K562 treated with DMSO at 1 percent for 12 hours (cell line): ENCODE measurements around the gene STING1. TPM values are rescaled to one million over a fixed set of nuclear protein-coding genes. Genes with fewer than 3 reads are reported as not detected.

Source experiments
- total RNA-seq: library from RNA; unstranded; fragments of 300-600 nt; gene quantifications from 2 replicates; pipeline ENCODE4 v1.2.3, GENCODE V29; 2022; ENCODE audit not compliant: insufficient read depth

The STING1 gene
- 62.4 and 97.5 TPM in 2 replicates for total RNA-seq

DNA sequence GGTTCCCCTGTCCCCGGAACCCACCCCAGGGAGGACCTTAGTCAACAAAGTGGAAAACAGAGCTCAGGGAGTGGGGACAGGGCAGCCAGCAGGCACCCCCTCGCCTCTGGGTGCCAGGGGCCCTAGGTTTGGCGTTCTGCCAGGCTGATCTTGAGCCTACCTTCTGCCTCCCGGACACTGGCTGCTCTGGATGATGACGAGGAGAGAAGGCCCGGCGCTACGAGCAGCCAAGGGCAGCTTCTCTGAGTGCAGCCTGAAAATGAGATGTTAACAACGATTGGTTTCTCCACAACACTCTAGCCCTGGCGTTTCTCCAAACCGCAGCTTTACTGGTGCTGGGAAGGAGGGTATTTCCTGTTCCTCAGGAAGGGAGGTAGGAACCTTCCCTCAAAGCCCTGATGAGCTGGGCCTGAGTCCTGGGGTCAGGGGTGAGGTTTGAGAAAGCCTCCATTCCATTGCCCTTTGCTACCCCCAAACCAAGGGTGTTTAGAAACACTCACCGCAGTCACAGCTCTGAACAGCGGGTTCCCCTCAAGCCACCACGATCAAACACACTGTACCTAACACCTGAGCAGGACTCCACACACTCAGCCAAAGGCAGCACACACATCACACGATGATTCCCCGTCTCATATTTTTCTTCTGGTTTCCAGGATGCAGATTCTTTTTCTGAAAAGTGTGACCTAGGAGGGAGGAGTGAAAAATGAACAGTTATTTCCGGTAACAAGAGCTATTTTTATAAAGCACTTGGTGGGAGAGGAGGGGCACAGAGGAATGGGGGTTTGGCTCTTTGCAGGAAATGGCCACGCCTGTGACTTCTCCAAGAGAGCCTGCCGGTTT lies at the start of gene STING1:
Gene STING1 (minus strand): TSS at position 709 of the 840 bp plus-strand sequence. CDS start 1,054 bp downstream, outside the sequence.

DNA sequence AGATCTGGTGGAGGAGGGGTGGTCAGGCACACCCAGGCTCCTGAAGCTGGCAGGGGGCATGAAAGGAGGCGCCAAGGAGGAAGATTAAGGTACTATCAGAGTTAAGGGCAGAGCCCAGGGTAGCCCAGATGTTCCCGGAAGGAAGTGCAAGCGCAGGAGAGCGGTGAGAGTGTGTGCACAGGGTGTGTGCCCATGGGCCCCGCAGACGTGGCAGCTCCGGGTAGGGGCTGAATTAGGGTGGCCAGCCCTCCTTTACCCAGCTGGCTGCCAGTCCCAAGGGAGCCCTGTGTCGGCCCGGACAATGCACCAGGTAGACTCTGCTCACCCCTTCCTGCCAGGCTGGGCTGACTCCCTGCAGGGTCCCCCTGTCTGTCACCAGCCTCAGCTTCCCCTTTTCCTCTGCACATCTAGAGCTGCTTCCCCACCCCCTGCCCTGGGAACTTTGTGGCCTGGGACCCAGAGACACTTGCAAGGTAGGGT lies 11.7 kb downstream of the STING1 start, which contains the start of gene SMIM33:
Gene SMIM33 (plus strand): TSS at position 184 of the 480 bp plus-strand sequence. CDS start 118 bp downstream, at position 302.

DNA sequence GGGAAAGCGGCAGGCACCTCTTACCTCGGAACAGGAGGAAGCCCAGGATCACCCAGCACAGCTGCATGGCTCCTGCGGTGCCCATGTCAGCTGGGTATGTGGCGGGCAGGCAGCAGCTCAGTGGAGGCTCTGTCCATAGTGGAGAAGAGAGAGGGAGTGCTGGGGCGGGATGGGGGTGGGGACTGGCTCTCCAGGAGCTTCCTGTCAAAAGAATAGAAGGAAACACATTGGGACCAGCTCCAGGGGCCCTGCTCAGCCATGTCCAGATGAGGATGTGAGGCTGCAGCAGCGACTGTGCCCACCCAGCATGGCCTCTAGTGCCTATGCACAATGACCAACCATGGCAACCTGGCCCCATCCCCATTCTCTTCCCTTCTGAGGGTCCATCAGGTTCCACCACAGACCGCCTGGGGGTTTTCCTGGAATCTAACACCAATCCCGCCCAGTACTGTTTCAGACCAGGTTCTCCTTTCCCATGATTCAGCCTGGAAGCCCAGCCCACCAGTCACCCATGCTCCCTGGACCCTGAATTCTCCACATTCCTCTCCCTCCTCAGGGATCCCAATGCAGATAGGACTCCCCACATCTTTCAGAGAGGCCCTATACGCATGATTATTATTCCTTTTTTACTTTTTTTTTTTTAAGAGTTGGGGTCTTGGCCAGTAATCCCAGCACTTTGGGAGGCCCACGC lies 19.8 kb downstream of the STING1 start, which contains the start of gene ECSCR:
Gene ECSCR (minus strand): TSS at position 158 of the 691 bp plus-strand sequence. CDS start 73 bp downstream, at position 85.

DNA sequence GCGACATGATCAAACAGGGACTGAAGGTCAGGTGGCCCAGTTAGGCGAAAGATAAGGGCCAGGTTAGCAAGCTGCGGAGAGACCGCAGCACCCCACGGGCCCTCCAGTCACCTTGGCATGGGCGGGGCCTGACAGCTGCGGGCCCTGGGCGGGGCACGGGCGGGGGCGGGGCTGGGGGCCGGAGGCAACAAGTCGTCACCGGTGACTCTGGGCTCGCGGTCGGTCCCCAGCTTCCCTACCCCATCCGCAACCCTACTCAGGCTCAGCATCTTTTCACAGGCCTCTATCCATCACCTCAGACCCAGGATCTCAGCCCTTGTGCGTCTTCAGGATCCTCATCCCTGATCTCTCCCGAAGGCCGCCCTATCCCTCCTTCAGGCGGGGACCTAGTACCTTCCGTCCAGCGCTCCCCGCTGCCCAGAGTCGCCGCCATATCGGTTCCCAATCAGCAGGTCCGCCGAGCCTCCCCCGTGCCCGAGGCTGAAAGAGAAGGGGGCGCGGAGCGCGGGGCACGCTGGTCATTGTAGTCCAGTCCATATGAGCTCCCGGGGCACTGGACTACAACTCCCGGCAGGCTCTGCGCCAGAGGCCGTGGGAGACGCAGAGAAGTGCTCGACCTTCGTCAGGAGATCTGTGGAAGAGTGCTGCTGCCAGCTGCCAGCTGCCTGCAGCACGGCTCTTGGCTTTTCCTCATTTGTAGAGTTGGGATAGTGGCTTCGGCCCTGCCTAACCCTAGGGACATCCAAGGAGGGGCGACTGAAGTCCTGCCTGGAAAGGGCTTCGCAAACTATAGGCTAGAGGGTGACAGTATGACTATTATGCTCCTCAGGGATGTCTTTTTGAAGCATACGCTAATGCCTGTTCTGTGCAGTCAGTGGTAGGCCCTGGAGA lies 43.3 kb downstream of the STING1 start, which contains the start of gene DNAJC18:
Gene DNAJC18 (minus strand): TSS at position 513 of the 891 bp plus-strand sequence. CDS start 80 bp downstream, at position 433.

Other genes with a start within 250 kb of the STING1 start
- 62.3 and 136 TPM in 2 replicates for gene MATR3, start 189.0 kb downstream of the STING1 start, total RNA-seq
- gene PAIP2, start 140.9 kb downstream of the STING1 start, total RNA-seq = 81.2 and 128 TPM in 2 replicates
- not detected in 2 replicates for gene SLC23A1, start 99.5 kb downstream of the STING1 start, total RNA-seq
- gene MZB1, start 92.8 kb downstream of the STING1 start, total RNA-seq = not detected in 2 replicates
- gene PROB1, start 87.7 kb downstream of the STING1 start, total RNA-seq = 1.5 and 3.0 TPM in 2 replicates
- 9.5 TPM in 1 of 2 replicates, not detected in the other for gene SPATA24, start 78.7 kb downstream of the STING1 start, total RNA-seq
- 3.1 and 3.4 TPM in 2 replicates for gene DNAJC18, start 43.2 kb downstream of the STING1 start, total RNA-seq
- not detected in 2 replicates for gene ECSCR, start 20.0 kb downstream of the STING1 start, total RNA-seq
- gene SMIM33, start 11.8 kb downstream of the STING1 start, total RNA-seq = not detected in 2 replicates
- gene UBE2D2, start 78.6 kb upstream of the STING1 start, total RNA-seq = 114 and 124 TPM in 2 replicates
- gene CXXC5, start 165.6 kb upstream of the STING1 start, total RNA-seq = 80.1 and 103 TPM in 2 replicates